Measurements from ENCODE around the gene RBMY1E. TPM values are rescaled to one million over a fixed set of nuclear protein-coding genes. Genes with fewer than 3 reads are reported as not detected.
"Not testable (repeated sequence)": the region's sequence is repeated elsewhere in the genome, so short reads cannot be mapped to it uniquely, and the experiment has no call there.

The RBMY1E gene
- total RNA-seq (not detected), polyA plus RNA-seq (ENCODE audit: insufficient read depth in 1 of 8, insufficient read length in 8 of 8, low replicate concordance in 1 of 8) (not detected)
- long read RNA-seq, donor 1, result 0 reads
- long read RNA-seq, donor 2, result 0 reads
- long read RNA-seq, donor 3, result 0 reads
- long read RNA-seq, donor 4, result 0 reads
- long read RNA-seq, donor 5, result 0 reads
- long read RNA-seq, donor 6, result 0 reads
- long read RNA-seq, donor 7, result 0 reads
- long read RNA-seq, donor 8, result 0 reads
- long read RNA-seq, donor 9, result 0 reads
- long read RNA-seq, donor 10, result 0 reads
- long read RNA-seq, donor 11, result 0 reads

DNA sequence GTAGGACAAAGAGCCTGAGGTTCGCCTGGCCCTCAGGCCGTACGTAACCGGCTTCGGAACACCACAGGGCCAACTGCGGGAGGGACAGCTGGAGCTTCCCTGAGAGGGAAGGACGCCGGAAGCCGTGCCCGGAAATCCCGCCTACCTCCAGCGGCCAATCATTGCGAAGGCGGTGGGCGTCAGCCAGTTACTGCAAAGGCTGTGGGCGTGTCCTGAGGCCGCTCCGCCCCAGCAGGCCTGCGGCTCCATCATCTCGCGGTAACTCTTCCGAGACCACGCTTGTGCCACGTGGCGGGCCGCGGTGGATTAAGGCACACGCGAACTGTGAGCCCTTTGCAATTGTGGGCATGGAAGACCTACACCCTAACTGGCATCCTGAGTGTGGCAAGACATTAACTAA lies at the start of gene RBMY1E:
Gene RBMY1E, minus strand, starts transcription at position 101 of the 400 bp plus-strand sequence. CDS start 1,978 bp downstream, outside the sequence.
- not testable (repeated sequence) for H3K4me1 ChIP-seq (ENCODE audit: control insufficient read depth, insufficient read depth, low read length); H3K27ac ChIP-seq (ENCODE audit: low read length); H3K4me3 ChIP-seq (ENCODE audit: low read length); H3K36me3 ChIP-seq (ENCODE audit: control insufficient read depth, insufficient read depth, low read length); DNase-seq; H3K27me3 ChIP-seq (ENCODE audit: control insufficient read depth, insufficient read depth, low read length); H3K9me3 ChIP-seq (replicated peaks; ENCODE audit: control insufficient read depth, low read depth, low read length)
- WGBS (ENCODE audit: insufficient coverage), result no CpG with 5 or more reads among the region's 29 CpGs

GRCh38 chrY:21894426-21894825 lies 23.4 kb downstream of the RBMY1E start, which contains the start of gene RBMY1D:
Gene RBMY1D, minus strand, starts transcription at chrY:21894526. Its CDS starts 2,013 bp downstream, at chrY:21892513.
- H3K4me3 ChIP-seq (ENCODE audit: low read length); H3K4me1 ChIP-seq (ENCODE audit: control insufficient read depth, insufficient read depth, low read length); DNase-seq; H3K9me3 ChIP-seq (replicated peaks; ENCODE audit: control insufficient read depth, low read depth, low read length); H3K36me3 ChIP-seq (ENCODE audit: control insufficient read depth, insufficient read depth, low read length); H3K27ac ChIP-seq (ENCODE audit: low read length); H3K27me3 ChIP-seq (ENCODE audit: control insufficient read depth, insufficient read depth, low read length): not testable (repeated sequence)
- no CpG with 5 or more reads among the region's 28 CpGs for WGBS (ENCODE audit: insufficient coverage)

DNA sequence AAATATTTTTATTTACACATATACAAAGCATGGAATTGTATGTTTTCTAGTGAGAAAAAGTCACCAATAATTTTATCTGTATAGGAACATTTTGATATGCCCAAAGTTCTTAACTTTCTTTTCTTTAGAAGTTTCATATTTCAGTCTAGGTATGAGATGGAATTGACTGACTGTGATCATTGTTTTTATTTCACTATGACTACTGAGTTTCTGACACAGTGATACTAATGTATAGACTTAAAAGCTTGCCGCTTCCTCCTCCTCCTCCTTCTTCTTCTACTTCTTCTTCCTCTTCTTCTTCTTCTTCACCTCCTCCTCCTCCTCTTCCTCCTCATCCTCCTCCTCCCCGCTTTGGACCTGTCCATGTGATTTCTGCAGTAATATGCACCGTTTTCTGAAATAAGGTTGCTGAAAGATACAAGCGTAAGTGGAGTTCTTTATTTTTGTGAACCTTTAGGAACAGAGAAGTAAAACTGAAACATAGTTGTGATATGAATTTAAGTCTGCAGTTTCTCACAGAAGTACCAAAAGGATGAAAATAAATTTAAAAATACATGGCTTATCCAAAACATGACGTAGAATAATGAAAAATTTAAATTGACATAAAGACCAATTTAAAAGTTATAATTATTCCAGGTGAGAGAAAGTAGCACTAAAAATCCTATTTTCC lies 48.3 kb downstream of the RBMY1E start:
- not testable (repeated sequence) for H3K27me3 ChIP-seq (ENCODE audit: control insufficient read depth, insufficient read depth, low read length); DNase-seq; H3K27ac ChIP-seq (ENCODE audit: low read length); H3K4me3 ChIP-seq (ENCODE audit: low read length); H3K4me1 ChIP-seq (ENCODE audit: control insufficient read depth, insufficient read depth, low read length); H3K36me3 ChIP-seq (ENCODE audit: control insufficient read depth, insufficient read depth, low read length); H3K9me3 ChIP-seq (replicated peaks; ENCODE audit: control insufficient read depth, low read depth, low read length)
- WGBS (ENCODE audit: insufficient coverage), result no CpG with 5 or more reads among the region's 5 CpGs

Other genes with a start within 250 kb of the RBMY1E start
- gene RBMY1D, start 23.5 kb downstream of the RBMY1E start, total RNA-seq, result not detected
- gene RBMY1D, start 23.5 kb downstream of the RBMY1E start, polyA plus RNA-seq (ENCODE audit: insufficient read depth in 1 of 8, insufficient read length in 8 of 8, low replicate concordance in 1 of 8), result not detected

Measured in muscle of leg (tissue), 16 donors.